ENCODE measurements around the gene DGCR8.
A peak's percentile ranks its signal among the peaks of the same experiment; 100 is the strongest.
"Not testable (repeated sequence)": the region's sequence is repeated elsewhere in the genome, so short reads cannot be mapped to it uniquely, and the experiment has no call there.

The DGCR8 gene

GRCh38 chr22:20053407-20054033 lies 26.5 kb upstream of the DGCR8 start:
- no peak for DNase-seq

GRCh38 chr22:20054034-20054427 lies 26.0 kb upstream of the DGCR8 start:
- no peak for DNase-seq

GRCh38 chr22:20054485-20054884 lies 25.6 kb upstream of the DGCR8 start:
- DNase-seq, result no peak

- DNase-seq, result no peak
Measured at GRCh38 chr22:20055144-20055543, 24.9 kb upstream of the DGCR8 start.

GRCh38 chr22:20055654-20056053 lies 24.4 kb upstream of the DGCR8 start:
- no peak for DNase-seq

GRCh38 chr22:20056161-20056560 lies 23.9 kb upstream of the DGCR8 start:
- no peak for DNase-seq

GRCh38 chr22:20056696-20057386 lies 23.2 kb upstream of the DGCR8 start:
- no peak for DNase-seq

- no peak for DNase-seq
Measured at GRCh38 chr22:20057596-20058268, 22.3 kb upstream of the DGCR8 start.

GRCh38 chr22:20058989-20059770 lies 20.9 kb upstream of the DGCR8 start:
- no peak for DNase-seq

- DNase-seq, result peak in 1 of 2 donors; percentile 21
Measured at GRCh38 chr22:20060700-20061480, 19.2 kb upstream of the DGCR8 start.

GRCh38 chr22:20061481-20061861 lies 18.6 kb upstream of the DGCR8 start:
- DNase-seq, result no peak

- DNase-seq, result no peak
Measured at GRCh38 chr22:20062043-20062765, 17.8 kb upstream of the DGCR8 start.

- DNase-seq, result no peak
Measured at GRCh38 chr22:20062766-20063083, 17.3 kb upstream of the DGCR8 start.

- DNase-seq, result no peak
Measured at GRCh38 chr22:20063271-20064139, 16.5 kb upstream of the DGCR8 start.

- DNase-seq, result no peak
Measured at GRCh38 chr22:20064140-20064480, 15.9 kb upstream of the DGCR8 start.

- no peak for DNase-seq
Measured at GRCh38 chr22:20064545-20065262, 15.3 kb upstream of the DGCR8 start.

- DNase-seq, result no peak
Measured at GRCh38 chr22:20065896-20066616, 14.0 kb upstream of the DGCR8 start.

- no peak for DNase-seq
Measured at GRCh38 chr22:20066617-20067383, 13.2 kb upstream of the DGCR8 start.

- not testable (repeated sequence) for DNase-seq
Measured at GRCh38 chr22:20067384-20067682, 12.7 kb upstream of the DGCR8 start.
